GM21360 (cell line): ENCODE measurements around the gene CNBP.
"Not testable (repeated sequence)": the region's sequence is repeated elsewhere in the genome, so short reads cannot be mapped to it uniquely, and the experiment has no call there.

Experiments used
- ATAC-seq: cut with Tn5 transposase; IDR thresholded peaks from one replicate; pipeline ENCODE4 v1.9.1; 2021; ENCODE audit warnings: mild to moderate bottlenecking, moderate library complexity; ENCODE audit not compliant: unreplicated experiment

Gene CNBP

GRCh38 chr3:129185783-129186182 is 2.1 kb upstream of the CNBP start:
- no peak for ATAC-seq

GRCh38 chr3:129184784-129185542 is 1.3 kb upstream of the CNBP start:
- not testable (repeated sequence) for ATAC-seq

DNA sequence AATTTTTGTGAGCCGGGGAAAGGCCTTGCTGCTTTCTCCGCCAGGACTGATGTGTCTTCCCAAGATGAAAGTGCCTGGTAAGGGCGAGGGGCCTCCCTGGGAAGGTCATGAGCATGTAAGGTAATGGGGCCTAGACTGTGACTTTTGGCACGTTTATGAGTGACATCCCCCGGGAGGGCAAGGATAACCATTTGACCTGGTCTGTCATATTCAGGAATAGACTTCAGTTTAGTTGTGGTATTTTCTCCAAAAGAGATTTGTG is 631 bp upstream of the CNBP start:
- peak; percentile 5 for ATAC-seq

GRCh38 chr3:129182390-129183185 is 1.1 kb downstream of the CNBP start:
- no peak for ATAC-seq

DNA sequence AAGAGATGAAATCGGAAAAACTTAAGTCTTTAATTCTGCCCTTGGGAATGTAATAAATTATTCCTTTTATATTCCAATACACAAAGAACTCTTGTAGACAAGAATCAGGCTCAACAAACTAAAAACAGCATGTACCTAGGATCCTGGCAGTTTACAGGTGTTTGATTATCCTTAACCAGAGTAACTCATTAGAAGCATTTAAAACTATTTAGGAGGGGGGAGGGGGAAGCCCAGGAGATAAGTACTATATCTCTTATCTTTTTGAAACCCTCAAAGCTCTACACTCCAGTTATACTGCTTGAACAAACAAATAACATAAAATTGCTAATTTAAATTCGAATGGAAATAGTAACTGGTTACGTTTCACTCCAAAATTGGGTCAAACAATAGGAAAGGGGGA is 1.9 kb downstream of the CNBP start:
- no peak for ATAC-seq

DNA sequence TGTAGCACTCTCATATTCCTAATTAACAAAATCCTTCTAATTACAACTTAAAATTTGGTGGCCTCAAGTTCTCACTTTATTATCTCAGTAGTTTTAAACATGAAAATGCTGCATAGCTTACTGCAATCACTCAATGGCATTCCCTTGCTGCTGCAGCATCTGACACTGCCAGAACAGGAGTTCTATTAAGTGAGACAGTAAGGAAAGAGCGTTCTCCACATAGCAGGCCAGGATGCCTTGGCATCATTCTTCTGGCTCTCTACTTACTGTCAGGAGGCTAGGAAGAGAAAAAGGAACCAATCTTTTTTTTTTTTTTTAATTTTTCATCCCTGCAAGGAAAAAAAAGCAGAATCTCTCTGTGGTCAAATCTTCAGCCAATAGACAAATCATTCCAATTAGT is 3.2 kb downstream of the CNBP start:
- ATAC-seq, result no peak

DNA sequence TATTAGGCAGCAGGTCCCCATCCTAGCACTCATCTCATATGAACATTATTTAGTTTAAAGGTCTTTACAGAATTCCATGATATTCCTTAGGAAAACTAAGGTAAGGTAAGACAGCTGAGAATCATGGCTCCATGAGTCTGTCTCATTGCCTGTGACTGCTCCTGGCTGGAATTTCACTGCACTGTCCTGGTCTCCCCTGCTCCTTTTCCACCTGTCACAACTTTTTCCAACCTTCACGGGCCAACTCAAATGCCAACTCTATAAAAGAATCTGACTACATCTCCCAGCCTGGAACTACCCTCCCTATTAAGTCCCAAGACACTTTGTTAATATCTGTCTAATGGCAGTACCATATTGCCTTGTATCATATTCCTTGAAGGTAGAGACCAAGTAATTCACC is 7.6 kb downstream of the CNBP start:
- ATAC-seq, result no peak

DNA sequence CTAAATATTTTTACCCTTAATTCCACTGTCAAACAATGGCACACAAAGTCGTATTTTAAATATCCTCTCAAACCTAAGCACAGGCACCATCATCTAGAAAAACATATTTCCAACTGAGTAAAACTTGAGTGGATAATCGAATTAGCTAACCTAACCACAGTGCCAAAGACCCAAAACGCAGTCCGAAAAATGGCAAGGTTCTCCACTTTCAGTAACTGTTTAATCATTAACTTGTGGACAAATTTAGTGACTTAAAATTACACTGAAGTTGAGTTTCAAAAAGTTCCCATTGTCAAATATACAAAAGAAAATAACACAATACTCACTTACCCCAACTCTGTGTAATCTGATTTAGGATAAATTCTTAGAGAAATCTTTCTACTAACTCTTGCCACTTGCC is 10.0 kb downstream of the CNBP start:
- ATAC-seq, result no peak

DNA sequence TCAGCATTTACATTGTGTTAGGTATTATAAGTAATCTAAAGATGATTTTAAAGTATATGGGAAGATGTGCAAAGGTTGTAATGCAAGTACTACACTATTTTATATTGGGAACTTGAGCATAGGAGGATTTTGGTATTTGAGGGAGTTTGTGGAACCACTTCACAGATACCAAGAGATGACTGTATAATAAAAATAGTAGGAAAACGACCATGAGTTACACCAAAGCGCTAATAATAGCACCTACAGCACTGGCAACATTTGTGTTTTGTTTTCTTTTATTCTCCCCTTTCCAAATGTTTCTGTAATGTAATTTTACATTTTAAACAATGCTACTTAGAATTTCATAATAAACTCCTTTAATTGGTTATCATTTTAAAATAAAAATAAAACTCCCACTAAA is 10.5 kb downstream of the CNBP start:
- ATAC-seq, result no peak

GRCh38 chr3:129166579-129167332 is 16.9 kb downstream of the CNBP start:
- ATAC-seq, result no peak

DNA sequence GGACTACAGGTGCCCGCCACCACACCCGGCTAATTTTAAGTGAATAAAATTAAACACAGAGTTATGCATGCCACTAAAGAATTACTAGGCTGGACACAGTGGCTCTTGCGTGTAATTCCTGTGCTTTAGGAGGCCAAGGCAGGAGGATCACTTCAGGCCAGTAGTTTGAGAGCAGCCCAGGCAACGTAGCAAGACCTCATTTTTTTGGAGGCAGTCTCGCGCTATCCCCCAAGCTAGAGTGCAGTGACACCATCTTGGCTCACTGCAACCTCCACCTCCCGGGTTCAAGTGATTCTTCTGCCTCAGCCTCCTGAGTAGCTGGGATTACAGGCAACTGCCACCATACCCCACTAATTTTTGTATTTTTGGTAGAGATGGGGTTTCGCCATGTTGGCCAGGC is 18.1 kb downstream of the CNBP start:
- not testable (repeated sequence) for ATAC-seq

DNA sequence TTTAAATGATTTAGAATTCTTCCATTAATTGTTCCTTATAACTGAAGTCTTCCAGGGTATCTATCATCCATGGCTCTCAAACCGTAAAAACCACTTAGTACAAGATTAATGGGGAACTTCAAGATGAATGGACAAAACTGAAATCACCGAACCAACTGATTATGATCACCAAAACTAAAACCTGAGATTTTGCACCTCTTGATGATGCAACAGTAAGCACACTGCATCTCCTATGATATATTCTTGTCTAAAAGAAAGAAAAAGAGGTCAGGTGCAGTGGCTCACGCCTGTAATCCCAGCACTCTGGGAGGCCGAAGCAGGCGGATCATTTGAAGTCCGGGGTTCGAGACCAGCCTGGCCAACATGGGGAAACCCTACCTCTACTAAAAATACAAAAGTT is 19.2 kb downstream of the CNBP start:
- ATAC-seq, result no peak

DNA sequence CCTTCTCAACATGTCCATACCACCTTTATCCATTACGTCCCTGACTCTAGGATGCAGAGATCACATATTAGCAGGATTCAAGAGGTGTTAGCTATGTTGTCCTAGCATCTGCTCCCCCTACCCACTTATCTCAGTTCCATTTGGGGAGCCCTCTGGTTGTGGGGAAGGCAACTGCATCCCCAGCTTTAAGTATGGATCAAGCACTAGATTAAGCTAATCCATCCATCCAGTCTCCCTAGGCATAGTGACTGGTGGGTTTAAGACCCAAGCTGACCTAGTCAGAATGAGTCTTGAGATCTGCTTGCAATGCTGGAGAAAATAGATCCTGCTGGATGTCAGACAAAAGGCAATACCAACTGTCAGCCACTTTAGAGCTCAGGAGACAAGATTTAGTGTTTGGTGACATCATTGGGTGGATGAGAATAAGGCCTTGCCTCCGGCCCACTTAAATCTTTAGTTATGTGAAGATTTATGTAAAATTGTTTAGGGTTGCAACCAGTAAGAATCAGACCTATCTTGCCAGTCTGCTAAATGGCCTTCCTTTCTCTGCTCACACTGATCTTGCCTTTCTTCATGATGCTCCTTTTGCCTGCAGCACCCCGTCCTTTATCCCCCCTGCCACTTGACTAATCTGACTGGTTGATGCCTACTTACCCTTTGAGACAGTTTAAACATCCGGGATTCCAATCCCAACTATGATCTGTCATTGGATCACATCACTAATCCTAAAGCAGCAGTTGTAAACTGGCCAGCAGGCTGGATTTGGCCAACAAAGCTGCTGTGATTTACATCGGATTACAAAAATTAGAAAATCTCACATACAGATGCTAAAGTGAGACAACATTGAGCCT is 20.7 kb downstream of the CNBP start:
- no peak for ATAC-seq

GRCh38 chr3:129161860-129162271 is 21.8 kb downstream of the CNBP start:
- ATAC-seq, result no peak

DNA sequence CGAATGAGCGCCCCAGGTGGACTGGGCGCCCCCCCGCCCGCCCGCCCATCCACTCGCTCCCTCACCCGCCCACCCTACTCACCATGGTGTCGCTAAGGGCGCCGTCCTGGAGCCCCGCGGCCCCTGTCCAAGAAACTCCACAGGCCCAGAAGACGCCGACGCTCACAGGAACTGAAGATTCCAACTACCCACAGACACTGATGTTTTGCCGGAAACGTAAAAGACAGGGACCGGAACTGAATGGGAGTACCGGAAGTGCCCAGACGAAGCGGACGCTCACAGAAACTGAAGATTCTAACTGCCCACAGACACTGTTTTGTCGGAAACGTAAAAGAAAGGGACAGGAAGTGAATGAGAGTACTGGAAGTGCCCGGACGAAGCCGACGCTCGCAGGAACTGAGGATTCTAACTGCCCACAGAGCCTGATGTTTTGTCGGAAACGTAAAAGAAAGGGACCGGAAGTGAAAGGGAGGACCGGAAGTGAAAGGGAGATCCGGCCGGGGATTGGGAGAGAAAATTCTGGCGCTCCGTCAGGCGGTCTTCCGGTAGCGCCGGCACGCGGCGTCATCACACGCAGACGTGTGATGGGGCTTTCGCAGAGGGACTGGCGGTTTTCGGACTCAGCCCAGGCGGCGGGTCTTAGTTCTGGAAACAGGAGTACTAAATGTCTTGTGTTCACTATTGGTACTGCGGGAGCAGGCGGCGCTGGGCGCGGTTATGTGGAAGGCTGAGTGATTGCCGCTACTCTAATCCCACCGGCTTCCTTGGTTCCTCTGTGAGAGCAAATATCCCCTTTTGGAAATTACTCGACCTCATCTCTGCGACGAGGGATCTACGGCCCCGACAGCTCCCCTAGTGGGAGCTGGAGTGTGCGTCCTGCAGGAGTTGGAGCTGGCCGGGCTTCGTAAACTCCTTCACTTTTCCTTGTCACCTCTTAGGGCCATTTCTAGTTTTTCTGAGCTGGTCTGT is 22.5 kb downstream of the CNBP start, which contains the start of gene ISY1:
TSS of gene ISY1 (minus strand) at position 173 of the 969 bp plus-strand sequence. CDS start at position 85, 88 bp downstream.
- peak; percentile 67 for ATAC-seq

DNA sequence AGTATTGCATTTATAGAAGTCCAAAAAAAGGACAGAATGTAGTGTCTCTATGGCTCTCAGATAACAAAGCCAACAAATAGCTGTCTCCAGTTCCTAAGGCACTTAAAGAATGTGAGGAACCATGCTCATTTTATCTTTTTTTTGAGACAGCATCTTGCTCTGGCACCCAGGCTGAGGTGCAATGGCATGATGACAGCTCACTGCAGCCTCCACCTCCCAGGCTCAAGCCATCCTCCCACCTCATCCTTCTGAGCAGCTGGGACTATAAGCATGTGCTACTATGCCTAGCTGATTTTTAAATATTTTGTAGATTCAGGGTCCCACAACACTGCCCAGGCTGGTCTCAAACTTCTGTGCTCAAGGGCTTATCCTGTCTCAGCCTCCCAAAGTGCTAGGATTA is 38.9 kb downstream of the CNBP start:
- ATAC-seq, result no peak

DNA sequence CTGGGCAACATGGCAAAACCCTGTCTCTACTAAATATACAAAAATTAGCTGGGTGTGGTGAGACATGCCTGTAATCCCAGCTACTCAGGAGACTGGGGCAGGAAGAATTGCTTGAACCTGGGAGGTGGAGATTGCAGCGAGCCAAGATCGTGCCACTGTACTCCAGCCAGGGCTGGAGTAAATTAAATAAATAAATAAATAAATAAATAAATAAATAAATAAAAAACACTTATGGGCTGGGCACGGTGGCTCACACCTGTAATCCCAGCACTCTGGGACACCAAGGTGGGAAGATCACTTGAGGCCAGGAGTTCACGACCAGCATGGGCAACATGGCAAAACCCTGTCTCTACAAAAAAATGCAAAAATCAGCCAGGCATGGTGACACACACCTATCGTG is 42.7 kb downstream of the CNBP start:
- not testable (repeated sequence) for ATAC-seq

DNA sequence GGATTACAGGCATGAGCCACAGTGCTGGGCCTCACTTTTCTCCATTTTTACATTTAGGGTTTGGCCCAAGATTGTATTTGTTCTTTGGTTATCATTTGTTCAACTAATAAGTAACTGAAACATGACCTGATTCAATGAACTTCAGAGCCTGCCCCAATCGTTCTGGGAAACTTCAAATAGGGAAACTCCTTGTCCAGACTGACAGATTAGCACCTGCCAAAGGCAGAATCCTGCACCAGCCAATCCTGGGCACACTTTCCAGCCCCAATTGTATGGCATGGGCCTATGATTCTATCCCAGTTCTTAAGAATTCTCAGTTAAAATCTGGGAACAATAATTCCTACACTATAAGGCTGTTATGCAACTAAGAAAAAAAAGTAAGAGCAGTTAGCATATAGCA is 43.8 kb downstream of the CNBP start:
- no peak for ATAC-seq

- not testable (repeated sequence) for ATAC-seq
These were observed 47.4 kb downstream of the CNBP start for GRCh38 chr3:129136275-129136674.
